ENCODE measurements around the gene BLACAT1. TPM values are rescaled to one million over a fixed set of nuclear protein-coding genes. Genes with fewer than 3 reads are reported as not detected.
A peak's percentile ranks its signal among the peaks of the same experiment; 100 is the strongest.

BLACAT1 gene
- total RNA-seq, 1 experiment from 2014 or later = not detected

GRCh38 chr1:205447457-205448341 is 8.1 kb downstream of the BLACAT1 start:
- H3K9me3 ChIP-seq (replicated peaks) = no peaks in the 10 kb centered on the region
- H3K36me3 ChIP-seq = no peaks in the 10 kb centered on the region
- H3K27ac ChIP-seq = no peak overlapping the region
- peaks cover 20% of the 10 kb centered on the region for H3K27me3 ChIP-seq (replicated peaks)
- no peaks in the 10 kb centered on the region for H3K4me1 ChIP-seq (replicated peaks)
- no peak for DNase-seq (ENCODE audit: low read depth in 1 of 2, low spot score in 2 of 2)
- no peak overlapping the region for H3K4me3 ChIP-seq

GRCh38 chr1:205446828-205447227 is 9.0 kb downstream of the BLACAT1 start:
- Histone ChIP-seq H3K27me3 (replicated peaks) (peaks cover 18% of the 10 kb centered on the region), H3K9me3 (replicated peaks) (no peaks in the 10 kb centered on the region), H3K4me3 (no peak overlapping the region), H3K36me3 (no peaks in the 10 kb centered on the region), H3K4me1 (replicated peaks) (no peaks in the 10 kb centered on the region), H3K27ac (no peak overlapping the region)
- no peak for DNase-seq (ENCODE audit: low read depth in 1 of 2, low spot score in 2 of 2)

- Histone ChIP-seq H3K4me1 (replicated peaks) (no peaks in the 10 kb centered on the region), H3K4me3 (no peak overlapping the region), H3K27ac (no peak overlapping the region), H3K36me3 (no peaks in the 10 kb centered on the region), H3K9me3 (replicated peaks) (no peaks in the 10 kb centered on the region), H3K27me3 (replicated peaks) (peaks cover 8% of the 10 kb centered on the region)
- DNase-seq (ENCODE audit: low read depth in 1 of 2, low spot score in 2 of 2) = no peak
Measured at GRCh38 chr1:205445646-205445935, 10.3 kb downstream of the BLACAT1 start.

GRCh38 chr1:205444931-205445645 is 10.8 kb downstream of the BLACAT1 start:
- DNase-seq (ENCODE audit: low read depth in 1 of 2, low spot score in 2 of 2) = no peak
- Histone ChIP-seq H3K27me3 (replicated peaks) (peaks cover 6% of the 10 kb centered on the region; the same call in 1 of the 2 replicates), H3K4me3 (no peak overlapping the region), H3K36me3 (no peaks in the 10 kb centered on the region), H3K9me3 (replicated peaks) (no peaks in the 10 kb centered on the region), H3K4me1 (replicated peaks) (no peaks in the 10 kb centered on the region), H3K27ac (no peak overlapping the region)

- Histone ChIP-seq H3K36me3 (no peaks in the 10 kb centered on the region), H3K4me3 (no peak overlapping the region), H3K4me1 (replicated peaks) (no peaks in the 10 kb centered on the region), H3K27ac (no peak overlapping the region), H3K27me3 (replicated peaks) (peaks cover 6% of the 10 kb centered on the region; the same call in 1 of the 2 replicates), H3K9me3 (replicated peaks) (no peaks in the 10 kb centered on the region)
- no peak for DNase-seq (ENCODE audit: low read depth in 1 of 2, low spot score in 2 of 2)
Measured at GRCh38 chr1:205444300-205444930, 11.4 kb downstream of the BLACAT1 start.

GRCh38 chr1:205443585-205444299 is 12.1 kb downstream of the BLACAT1 start:
- Histone ChIP-seq H3K27me3 (replicated peaks) (peaks cover 6% of the 10 kb centered on the region; the same call in 1 of the 2 replicates), H3K9me3 (replicated peaks) (no peaks in the 10 kb centered on the region), H3K4me1 (replicated peaks) (no peaks in the 10 kb centered on the region), H3K4me3 (no peak overlapping the region), H3K27ac (no peak overlapping the region), H3K36me3 (no peaks in the 10 kb centered on the region)
- DNase-seq (ENCODE audit: low read depth in 1 of 2, low spot score in 2 of 2) = no peak

- Histone ChIP-seq H3K27me3 (replicated peaks) (peaks cover 13% of the 10 kb centered on the region), H3K4me1 (replicated peaks) (no peaks in the 10 kb centered on the region), H3K27ac (no peak overlapping the region), H3K4me3 (no peak overlapping the region), H3K9me3 (replicated peaks) (no peaks in the 10 kb centered on the region), H3K36me3 (no peaks in the 10 kb centered on the region)
- no peak for DNase-seq (ENCODE audit: low read depth in 1 of 2, low spot score in 2 of 2)
Measured at GRCh38 chr1:205442051-205442725, 13.7 kb downstream of the BLACAT1 start.

- H3K27ac ChIP-seq = no peak overlapping the region
- H3K36me3 ChIP-seq = no peaks in the 10 kb centered on the region
- no peak overlapping the region for H3K4me3 ChIP-seq
- no peaks in the 10 kb centered on the region for H3K4me1 ChIP-seq (replicated peaks)
- peaks cover 13% of the 10 kb centered on the region for H3K27me3 ChIP-seq (replicated peaks)
- DNase-seq (ENCODE audit: low read depth in 1 of 2, low spot score in 2 of 2) = no peak
- H3K9me3 ChIP-seq (replicated peaks) = no peaks in the 10 kb centered on the region
Measured at GRCh38 chr1:205441716-205442050, 14.2 kb downstream of the BLACAT1 start.

- DNase-seq (ENCODE audit: low read depth in 1 of 2, low spot score in 2 of 2) = no peak
- Histone ChIP-seq H3K4me1 (replicated peaks) (no peaks in the 10 kb centered on the region), H3K27me3 (replicated peaks) (peaks cover 13% of the 10 kb centered on the region), H3K9me3 (replicated peaks) (no peaks in the 10 kb centered on the region), H3K4me3 (no peak overlapping the region), H3K27ac (no peak overlapping the region), H3K36me3 (no peaks in the 10 kb centered on the region)
Measured at GRCh38 chr1:205441318-205441633, 14.6 kb downstream of the BLACAT1 start.

GRCh38 chr1:205440476-205441317 is 15.1 kb downstream of the BLACAT1 start:
- no peaks in the 10 kb centered on the region for H3K9me3 ChIP-seq (replicated peaks)
- DNase-seq (ENCODE audit: low read depth in 1 of 2, low spot score in 2 of 2) = no peak
- H3K27me3 ChIP-seq (replicated peaks) = peaks cover 17% of the 10 kb centered on the region
- H3K36me3 ChIP-seq = no peaks in the 10 kb centered on the region
- H3K4me1 ChIP-seq (replicated peaks) = no peaks in the 10 kb centered on the region
- no peak overlapping the region for H3K4me3 ChIP-seq
- no peak overlapping the region for H3K27ac ChIP-seq

GRCh38 chr1:205440121-205440475 is 15.7 kb downstream of the BLACAT1 start:
- Histone ChIP-seq H3K36me3 (no peaks in the 10 kb centered on the region), H3K27me3 (replicated peaks) (peaks cover 23% of the 10 kb centered on the region), H3K4me3 (no peak overlapping the region), H3K9me3 (replicated peaks) (no peaks in the 10 kb centered on the region), H3K27ac (no peak overlapping the region), H3K4me1 (replicated peaks) (no peaks in the 10 kb centered on the region)
- no peak for DNase-seq (ENCODE audit: low read depth in 1 of 2, low spot score in 2 of 2)

GRCh38 chr1:205438213-205439158 is 17.4 kb downstream of the BLACAT1 start:
- Histone ChIP-seq H3K9me3 (replicated peaks) (no peaks in the 10 kb centered on the region), H3K4me3 (no peak overlapping the region), H3K27ac (no peak overlapping the region), H3K4me1 (replicated peaks) (no peaks in the 10 kb centered on the region), H3K36me3 (no peaks in the 10 kb centered on the region), H3K27me3 (replicated peaks) (peaks cover 29% of the 10 kb centered on the region)
- DNase-seq (ENCODE audit: low read depth in 1 of 2, low spot score in 2 of 2) = peak; percentile 37 to 72

Measured in SJSA1 (cell line).